Activated T-cell treated with anti-CD3 and anti-CD28 coated beads, Interleukin-2, amount 50 U/mL, for 1 hour (primary cell): ENCODE measurements around the gene GDF7.

Experiments
- DNase-seq: peaks from one replicate; pipeline ENCODE4 v3.0.0-alpha.2; 2020

Gene GDF7

GRCh38 chr2:20646446-20646845 lies 20.5 kb upstream of the GDF7 start:
- DNase-seq: no peak

- no peak for DNase-seq
Observed at GRCh38 chr2:20647211-20647610, 19.7 kb upstream of the GDF7 start.

- no peak for DNase-seq
Observed at GRCh38 chr2:20647738-20648137, 19.2 kb upstream of the GDF7 start.

GRCh38 chr2:20648206-20648605 lies 18.7 kb upstream of the GDF7 start:
- no peak for DNase-seq

- no peak for DNase-seq
Observed at GRCh38 chr2:20648831-20649230, 18.1 kb upstream of the GDF7 start.

GRCh38 chr2:20649576-20649975 lies 17.4 kb upstream of the GDF7 start:
- no peak for DNase-seq

- no peak for DNase-seq
Observed at GRCh38 chr2:20649976-20650375, 17.0 kb upstream of the GDF7 start.

- no peak for DNase-seq
Observed at GRCh38 chr2:20650393-20650876, 16.5 kb upstream of the GDF7 start.

GRCh38 chr2:20650877-20651730 lies 15.8 kb upstream of the GDF7 start, which contains the start of gene HS1BP3:
Gene HS1BP3 (minus strand): TSS chr2:20651098. CDS start chr2:20651063, 35 bp downstream.
- DNase-seq: peak; percentile 95

GRCh38 chr2:20651731-20652099 lies 15.2 kb upstream of the GDF7 start:
- DNase-seq: no peak

- DNase-seq: no peak
Observed at GRCh38 chr2:20652141-20652540, 14.8 kb upstream of the GDF7 start.

- DNase-seq: no peak
Observed at GRCh38 chr2:20652673-20653575, 14.0 kb upstream of the GDF7 start.

- no peak for DNase-seq
Observed at GRCh38 chr2:20653695-20654534, 13.0 kb upstream of the GDF7 start.

GRCh38 chr2:20654535-20654813 lies 12.5 kb upstream of the GDF7 start:
- no peak for DNase-seq

GRCh38 chr2:20656561-20656960 lies 10.4 kb upstream of the GDF7 start:
- DNase-seq: no peak

GRCh38 chr2:20657522-20658235 lies 9.3 kb upstream of the GDF7 start:
- DNase-seq: no peak

GRCh38 chr2:20660506-20661420 lies 6.2 kb upstream of the GDF7 start:
- no peak for DNase-seq

- peak; percentile 71 for DNase-seq
Observed at GRCh38 chr2:20661421-20662307, 5.3 kb upstream of the GDF7 start.

- DNase-seq: peak; percentile 9
Observed at GRCh38 chr2:20662308-20662937, 4.5 kb upstream of the GDF7 start.
